Fibroblast of skin of right quadriceps (primary cell): Measurements from ENCODE around the gene SPNS2.

Source experiments
- DNase-seq: peaks from one replicate; pipeline ENCODE4 v3.0.0-alpha.2; 2013

SPNS2 gene

DNA sequence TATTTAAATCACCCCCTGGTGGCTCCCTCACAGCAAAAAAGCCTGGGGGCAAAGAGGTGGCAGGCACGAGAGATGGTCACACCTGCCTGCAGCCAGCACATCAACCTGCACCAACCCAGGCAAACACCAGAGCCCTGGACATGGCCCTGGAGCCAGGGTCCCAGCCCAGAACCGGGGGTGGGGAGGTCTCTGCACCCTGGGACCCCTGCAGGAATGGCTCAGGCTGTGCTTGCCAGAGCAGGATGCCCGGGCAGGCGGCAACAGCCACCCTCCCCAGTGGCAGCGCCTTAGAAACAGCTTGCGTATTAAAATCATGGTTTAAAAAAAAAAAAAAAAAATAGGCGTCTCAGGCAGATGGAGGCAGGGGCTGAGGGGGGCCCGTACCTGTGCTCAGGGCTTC is 40.3 kb downstream of the SPNS2 start:
- DNase-seq, result no peak

DNA sequence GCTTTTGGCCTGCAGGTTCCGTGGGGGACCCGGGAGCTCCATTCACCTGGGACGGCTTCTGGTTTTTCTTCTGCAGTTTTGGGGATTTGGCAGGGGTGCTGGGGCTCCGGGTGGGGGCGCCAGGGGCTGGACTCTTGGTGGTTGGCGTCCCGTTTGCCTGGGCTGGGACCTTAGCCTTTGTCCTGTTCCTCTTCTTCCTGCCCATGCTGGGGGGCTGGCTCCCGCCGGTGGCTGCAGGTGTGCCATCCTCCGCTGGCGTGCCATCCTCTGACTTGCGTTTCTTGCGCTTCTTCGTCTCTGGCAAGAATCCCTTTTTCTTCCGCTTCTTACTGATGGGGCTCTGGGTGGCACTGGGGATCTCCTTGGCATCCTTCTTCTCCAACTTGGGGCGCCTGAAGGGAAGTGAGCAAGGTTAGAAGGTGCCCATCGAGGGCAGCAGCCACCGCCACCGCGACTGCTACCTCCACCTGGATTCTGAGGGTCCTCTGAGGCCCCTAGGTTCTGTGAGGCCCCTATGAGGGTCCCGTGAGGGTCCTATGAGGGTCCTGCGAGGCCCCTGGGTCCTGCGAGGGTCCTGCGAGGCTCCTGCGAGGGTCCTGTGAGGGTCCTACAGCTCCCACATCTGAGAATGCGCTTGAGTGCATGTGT is 41.0 kb downstream of the SPNS2 start:
- no peak for DNase-seq

DNA sequence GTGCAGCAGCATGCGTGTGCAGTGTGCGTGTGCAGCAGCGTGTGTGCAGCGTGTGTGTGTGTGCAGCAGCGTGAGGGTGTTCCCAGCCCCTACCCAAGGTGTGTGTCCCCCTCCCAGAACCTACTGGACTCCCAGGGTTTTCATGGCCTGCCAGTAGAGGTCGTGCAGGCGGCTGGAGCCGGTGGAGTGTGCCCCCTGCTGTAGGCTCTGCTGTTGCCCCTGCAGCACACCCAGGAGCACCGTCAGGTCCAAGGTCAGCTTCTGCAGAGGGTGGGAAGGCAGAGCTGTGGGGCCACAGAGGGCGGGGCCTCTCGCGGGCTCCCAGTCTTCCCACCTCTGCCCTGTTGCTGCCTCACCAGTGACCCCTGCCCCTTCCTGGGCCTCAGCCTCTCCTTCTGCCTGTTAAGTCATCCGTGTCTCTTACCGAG is 41.6 kb downstream of the SPNS2 start:
- DNase-seq, result no peak

DNA sequence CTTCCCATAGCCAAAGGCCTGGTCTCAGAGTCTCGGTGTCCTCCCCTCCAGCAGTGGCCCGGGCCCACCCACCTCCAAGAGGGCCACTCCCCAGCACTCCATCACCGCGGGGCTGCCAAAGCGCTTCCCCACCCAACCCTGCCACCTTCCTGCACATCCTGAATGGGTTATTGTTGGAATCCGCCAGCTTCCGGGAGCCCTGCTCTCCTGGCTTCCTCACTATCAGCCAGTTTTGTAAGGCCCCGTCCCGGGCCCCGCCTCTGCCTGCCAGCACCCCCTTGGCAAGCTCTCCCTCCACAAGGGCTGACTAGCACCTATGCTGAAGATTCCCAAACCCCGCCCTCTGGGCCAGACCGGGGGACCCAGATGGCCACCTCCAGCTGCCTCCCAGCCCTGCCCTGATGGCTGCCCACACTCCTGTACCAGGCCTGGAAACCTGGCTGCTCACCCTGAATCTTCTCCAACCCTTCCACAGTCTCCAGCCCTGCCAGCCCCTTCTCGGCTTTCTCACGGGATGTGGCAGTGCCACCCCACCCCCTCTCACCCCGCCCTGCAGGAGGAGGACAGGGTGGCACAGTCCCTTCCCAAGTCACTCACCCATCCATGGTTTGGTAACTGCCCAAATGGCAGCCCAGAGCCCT is 42.1 kb downstream of the SPNS2 start:
- no peak for DNase-seq

DNA sequence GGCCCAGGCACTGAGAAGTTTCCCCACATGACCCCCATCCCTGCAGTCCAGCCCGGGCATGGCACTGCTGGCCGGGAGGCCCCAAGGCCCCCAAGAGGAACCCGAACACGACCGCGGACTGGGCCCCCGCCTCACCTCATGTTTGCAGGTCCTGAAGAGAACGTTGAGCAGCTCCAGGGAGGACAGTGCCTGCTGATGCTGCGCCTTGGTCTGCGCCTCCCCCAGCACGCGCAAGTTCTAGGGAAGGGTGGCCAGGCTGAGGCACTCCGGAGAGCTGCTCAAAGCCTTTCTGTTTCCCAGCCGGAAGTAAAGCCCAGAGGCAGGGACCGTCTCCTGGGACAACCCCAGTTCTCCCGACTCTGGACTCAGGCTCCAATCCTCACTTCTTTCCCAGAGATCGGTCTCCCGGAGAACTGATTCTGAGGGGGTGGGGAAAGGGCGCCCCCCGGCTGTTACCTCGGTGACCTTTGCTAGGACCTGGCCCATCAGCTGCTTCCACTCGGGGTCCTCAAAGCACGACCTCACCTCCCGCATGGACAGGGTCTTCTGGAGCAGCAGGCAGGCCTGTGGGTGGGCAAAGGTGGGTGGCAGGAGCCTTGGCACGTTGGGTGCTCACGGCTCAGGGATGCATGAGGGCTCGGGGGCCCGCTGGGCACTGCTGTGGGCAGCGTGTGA is 42.8 kb downstream of the SPNS2 start:
- DNase-seq, result no peak

DNA sequence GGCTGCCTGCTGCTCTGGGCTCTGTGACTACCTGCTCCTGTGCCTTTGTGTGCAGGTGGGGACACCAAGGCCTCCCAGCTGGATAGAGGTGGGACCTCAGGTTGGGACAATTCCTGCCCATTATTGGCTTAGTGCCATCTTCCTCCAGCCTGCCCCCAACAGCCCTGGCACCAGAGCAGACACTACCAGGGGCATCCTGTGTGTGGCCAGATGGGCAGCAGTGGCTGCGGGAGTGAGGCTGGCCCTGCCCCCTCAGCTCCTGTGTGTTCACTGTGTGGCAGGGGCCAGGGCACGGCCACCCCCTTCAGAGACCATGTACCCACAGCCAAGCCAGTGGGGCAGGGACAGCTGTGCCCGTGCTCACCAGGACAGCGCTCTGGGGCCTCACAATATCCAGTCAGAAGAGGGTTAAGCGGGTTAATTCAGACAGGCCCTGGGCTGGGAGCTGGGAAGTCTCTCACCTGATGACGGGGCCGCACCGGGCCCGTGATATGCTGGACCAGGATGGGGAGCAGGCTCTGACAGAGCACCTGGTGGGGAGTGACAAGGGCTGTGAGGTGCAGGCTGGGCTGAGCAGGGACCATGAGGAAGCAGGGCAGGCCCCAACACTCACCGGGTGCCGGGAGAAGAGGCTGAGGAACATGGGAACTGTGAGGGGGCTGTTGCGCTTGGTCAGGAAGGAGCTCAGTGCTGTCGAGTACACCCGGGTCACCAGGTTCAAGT is 43.5 kb downstream of the SPNS2 start:
- no peak for DNase-seq

DNA sequence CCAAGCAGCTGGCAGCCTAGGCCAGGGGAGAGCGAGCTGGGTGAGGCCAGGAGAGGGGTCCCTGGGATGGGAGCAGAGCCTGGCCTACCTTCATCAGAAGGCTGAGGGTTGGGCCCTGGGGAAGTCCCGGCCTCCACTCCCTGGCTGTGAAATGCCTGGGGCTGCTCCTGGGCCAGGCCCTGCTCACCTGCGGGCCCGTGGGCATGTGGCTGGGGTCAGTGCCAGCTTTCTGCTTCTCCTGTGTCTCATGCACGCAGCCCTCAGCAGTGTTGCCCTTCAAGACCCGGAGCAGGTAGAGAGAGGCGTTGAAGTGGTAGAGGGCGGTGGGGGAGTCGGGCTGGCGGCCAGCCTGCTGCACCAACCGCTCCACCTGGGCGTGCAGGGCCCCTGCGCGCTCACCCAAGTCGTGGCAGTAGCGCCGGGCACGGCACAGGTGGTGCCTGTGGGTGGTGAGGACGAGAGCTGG is 44.1 kb downstream of the SPNS2 start:
- DNase-seq, result no peak

DNA sequence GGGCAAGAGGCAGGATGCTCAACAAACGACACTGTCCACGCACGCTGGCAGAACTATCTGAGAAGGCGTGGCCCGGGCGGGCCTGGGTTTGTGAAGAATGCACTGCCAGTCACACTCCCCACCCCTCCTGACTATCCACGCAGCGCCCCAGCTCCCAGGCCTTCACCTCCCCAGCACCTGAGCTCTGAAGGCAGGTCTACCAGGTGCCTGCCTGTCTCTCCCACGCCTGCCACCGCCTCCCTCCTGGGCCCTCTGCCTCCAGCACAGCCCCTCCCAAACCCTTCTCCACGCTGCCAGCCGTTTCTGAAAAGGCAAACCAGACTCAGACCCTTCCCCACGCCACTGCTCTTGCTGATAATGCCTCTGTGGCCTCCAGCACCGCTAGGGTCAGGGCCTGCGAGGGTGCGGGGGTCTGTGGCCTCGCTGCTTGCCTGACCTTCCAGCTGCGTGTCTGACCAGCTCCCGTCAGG is 44.9 kb downstream of the SPNS2 start:
- DNase-seq, result no peak

DNA sequence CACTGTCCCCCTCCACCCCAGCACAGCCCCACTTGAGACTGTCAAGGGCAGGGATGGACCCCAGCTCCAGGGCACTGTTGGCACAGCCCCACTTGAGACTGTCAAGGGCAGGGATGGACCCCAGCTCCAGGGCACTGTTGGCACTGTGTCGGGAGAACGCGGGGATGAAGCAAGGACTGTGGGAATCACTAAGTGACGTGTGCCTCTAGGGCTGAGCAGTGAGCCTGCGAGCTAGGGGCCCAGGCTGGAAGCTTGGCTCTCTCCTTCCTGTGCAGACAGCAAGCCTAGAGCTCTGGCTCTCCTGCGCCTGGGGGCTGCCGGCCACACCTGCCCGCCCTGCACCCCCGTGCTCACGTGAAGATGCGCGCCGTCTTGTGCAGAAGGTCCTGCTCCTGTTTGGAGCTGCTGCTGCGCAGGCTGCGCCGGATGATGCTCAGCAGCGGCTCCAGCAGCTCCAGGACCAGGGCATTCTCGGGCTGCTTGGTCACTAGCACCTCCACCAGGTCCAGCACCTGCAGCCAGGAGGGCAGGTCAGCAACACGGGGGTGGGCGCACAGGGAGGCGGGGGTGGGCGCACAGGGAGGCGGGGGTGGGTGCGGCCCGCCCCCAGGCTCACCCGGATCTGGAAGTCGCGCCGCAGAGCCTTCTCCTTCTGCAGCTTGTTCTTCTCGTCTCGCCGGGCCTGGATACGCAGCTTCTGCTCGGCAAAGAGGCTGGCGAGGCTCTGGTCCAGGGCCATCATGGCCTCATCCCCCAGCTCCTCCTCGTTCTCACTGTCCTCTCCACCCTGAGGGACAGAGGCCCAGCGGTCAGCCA is 45.7 kb downstream of the SPNS2 start:
- DNase-seq, result no peak

DNA sequence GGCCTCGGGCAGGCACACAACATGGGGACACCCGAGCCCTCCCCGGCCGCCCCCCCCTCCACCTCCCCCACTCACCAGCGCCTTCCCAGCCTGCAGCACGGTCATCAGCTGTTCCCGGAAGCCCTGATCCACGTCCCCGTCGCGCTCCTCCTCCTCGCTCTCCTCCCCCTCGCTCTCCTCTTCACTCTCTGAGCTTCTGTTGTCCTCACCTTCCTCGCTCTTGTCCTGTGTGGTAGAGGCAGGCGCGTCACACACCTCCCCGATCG is 46.2 kb downstream of the SPNS2 start:
- no peak for DNase-seq

DNA sequence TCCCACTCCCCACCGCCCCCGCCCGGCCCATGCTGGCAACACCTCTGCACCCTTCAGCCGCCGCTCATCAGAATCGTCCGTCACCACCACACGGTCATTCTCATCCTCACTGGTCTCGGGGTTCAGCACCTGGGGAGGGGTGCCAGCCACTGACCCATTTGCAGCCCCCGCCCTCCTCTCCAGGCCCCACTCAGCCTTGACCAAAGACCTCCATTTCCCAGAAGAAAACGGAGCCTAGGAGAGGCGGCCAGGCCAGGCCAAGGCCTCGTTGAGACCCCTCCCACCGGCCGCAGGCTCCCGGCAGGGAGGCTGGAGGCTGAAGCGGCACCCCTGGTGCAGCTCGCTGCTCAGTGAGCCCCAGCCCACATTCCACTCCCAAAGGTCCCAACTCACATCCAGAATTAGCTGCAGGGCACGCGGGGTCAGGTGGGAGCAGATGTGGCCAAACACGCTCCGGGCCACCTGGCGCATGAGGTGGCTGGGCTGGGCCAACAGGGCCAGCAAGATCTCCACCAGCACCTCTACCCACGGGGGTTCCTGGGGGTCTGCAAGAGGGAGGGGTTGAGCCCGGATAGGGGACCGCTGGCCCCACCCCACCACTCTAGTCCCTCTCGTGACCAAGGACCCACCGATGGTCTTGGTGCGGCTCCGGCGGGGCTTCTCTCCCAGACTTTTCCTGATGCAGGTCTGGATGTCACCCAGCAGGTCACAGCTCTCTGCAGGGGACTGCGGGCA is 46.7 kb downstream of the SPNS2 start:
- no peak for DNase-seq

DNA sequence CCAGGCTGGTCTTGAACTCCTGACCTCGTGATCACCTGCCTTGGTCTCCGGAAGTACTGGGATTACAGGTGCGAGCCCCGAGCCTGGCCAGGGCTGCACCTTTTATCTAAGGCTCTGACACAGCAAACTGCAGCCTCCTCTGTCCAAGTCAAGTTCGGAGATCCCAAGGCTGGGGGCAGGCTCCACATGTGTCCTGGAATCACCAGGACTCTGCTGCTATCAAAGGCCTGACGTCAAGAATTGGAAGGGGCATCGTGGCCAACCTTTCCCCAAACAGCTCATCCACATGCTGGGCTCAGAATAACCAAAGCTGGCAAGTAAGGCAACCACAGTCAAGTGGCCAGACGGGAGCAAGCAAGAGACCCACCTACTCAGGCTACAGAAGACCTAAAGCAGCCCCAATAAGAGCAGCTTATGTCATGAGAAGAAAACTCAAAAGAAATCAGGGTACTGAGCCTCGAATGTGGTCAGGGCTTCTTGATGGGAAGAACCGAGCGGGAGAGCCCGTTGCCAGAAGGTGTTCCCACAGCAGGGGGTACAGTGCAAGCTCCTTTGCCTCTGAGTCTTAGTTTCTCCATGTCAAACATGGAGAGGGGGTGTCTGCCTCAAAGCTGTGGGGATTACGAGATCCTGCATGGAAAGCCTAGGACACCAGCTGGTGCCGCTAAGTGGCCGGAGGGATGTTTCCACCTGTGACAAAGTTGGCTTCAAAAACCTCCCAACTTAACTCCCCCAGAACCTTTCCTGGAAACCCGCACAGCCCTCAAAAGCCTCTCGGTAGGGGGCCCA is 48.6 kb downstream of the SPNS2 start:
- no peak for DNase-seq

DNA sequence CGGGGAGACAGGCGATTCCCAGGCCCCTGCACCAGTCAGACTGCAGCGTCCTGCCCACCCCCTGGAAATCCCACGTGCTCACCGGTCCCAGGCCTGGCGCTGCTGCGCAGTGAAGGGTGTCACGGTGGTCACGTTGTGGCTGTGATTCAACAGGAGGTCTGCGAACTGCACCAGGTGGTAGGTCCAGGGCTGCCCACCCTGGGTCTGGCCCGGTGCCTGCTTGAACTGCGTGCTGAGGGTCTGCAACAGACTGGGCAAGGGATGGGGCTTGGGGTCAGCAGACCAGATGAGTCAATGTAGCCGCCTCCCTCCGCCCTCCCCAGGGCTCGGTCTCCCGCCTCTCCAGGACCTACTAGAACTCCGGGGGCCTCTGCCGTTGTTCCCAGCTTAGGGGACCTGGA is 49.4 kb downstream of the SPNS2 start:
- no peak for DNase-seq

DNA sequence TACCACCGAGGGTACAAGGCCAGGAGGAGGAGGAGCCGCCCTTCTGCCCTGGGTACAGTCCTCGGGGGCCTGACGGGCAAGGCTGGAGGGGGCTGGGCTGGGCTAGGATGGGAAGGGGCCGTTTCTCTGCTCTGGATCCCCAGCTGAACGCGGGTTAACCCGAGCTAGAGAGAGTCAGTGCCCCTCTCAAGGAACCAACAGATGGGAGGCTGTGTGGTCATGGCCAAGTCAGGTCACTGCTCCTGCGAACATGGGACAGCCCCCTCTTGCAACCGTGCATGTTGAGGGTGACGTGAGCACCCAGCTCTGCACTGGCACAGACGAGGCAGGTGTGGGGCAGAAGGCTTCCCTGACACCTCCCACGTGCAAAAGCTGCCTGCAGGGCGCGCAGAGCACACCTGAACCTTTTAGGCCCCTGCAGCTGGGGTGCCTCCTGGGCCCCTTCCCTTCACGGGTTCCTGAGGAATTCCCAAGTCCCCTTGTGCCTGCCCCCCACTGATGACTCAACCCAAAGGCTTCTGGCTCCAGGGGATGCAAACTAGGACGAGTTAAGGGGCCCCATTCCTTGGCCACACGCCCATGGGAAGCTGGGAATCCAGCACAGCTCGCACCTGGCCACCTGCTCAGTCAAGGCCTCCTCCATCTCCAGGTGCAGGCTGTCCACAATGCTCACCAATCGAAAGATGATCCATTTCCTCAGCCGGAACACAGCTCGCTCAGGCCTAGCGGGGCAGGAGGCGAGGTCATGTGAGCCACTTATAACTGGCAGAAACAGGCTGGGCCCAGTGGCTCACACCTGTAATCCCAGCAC is 50.2 kb downstream of the SPNS2 start:
- DNase-seq, result peak; percentile 33

DNA sequence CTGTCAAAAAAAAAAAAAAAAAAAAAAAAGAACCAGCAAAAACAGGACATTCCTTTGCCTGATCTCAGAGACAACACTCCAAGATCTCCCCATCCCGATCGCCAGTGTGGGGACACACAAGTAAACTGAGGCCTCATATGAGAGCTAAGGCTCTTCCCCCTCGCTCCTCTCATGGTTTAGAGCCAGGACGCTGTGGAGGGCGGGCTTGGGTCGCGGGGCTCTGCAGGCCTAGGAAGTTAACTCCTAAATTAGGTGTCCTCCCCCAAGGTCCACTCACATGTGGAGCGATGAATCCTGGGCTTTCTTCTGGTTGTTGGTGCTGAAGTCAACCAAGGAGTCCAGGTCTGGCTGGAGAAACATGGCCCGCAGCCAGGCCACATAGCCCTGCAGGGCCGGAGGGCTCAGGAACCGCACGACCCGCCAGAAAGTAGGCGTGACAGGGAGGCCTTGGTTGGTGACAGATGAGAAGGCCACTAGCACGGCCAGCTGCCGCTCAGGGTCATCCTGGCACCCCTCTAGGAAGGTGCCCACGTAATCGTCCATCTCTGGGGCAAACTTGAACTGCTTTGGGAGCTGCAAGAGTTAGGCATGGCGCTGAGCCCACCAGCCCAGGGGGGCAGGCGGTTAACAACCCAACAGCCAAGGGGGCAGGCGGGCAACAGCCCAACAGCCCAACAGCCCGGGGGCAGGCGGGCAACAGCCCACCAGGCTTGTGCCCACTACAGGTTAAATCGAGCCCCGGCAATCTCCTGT is 51.3 kb downstream of the SPNS2 start:
- DNase-seq, result no peak

DNA sequence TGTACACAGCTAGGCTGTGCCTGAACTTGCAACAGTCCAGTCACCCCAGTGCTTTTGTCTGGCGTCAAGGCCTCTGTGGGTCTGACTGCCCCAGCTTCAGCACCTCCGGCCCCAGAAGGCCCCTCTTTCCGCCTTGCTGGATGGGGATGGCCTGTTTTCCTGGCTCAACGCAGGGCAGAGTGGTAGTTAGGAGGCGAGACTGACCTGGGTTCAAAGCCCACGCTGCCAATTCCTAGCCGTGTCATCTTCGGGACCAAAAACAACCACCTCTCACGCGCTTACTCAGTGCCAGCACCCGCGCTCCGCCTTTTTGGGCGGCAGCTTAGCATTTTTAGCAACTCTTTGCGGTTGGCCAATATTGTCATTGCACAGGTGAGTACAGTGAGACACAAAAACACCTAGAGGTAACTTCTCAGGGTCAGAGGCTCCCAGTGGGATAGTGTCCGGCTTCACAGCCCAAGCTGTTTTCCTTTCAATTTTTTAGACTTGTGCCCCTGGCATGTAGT is 51.9 kb downstream of the SPNS2 start:
- DNase-seq, result no peak

DNA sequence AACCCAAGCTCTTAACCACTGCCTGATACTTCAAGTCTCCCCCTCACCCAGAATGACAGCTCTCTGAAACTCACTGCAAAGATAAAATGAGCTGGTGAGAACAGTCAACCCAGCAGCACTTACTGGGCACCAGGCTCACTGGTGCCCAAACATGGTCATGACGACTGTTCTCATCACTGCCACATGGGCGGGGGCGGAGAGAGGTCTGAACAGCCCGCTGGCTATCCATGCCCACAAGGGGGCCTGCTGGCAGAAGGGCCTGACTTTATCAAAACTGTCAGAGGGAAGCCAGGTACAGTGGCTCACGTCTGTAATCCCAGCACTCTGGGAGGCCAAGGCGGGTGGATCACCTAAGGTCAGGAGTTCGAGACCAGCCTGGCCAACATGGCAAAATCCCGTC is 52.5 kb downstream of the SPNS2 start:
- DNase-seq, result no peak

DNA sequence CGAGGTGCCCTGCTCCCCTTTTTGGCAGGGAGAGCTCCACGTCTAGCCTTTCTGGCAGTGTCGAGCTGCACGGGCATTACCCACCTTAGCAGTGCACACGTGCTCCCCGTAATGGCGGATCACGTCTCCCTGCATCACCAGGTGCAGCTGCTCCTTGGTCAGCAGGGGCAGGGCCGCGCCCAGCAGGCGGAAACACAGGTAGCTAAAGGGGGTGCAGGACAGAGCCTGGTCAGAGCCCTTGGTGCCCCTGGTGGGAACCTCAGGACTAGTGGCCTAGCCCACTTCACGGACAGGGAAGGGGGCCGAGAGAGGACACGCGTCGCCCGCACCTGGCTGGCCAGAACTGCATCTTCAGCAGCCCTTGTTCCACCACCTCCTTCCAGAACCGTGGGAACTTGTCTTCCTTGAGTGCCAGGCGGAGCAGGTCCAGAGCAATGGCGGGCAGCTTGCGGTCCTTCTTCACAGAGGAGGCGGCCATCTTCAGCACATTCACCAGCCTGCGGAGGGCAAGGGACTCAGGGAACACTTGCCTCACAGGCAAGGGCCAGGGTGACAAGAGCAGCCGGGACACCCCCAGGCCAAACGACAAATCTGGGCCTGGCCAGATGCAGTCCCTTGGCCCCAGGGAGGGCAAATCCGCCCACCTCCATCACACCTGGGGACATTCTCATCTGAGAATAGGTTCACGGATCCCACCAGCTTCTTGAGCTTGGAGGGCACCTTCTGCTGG is 53.3 kb downstream of the SPNS2 start:
- DNase-seq, result no peak

DNA sequence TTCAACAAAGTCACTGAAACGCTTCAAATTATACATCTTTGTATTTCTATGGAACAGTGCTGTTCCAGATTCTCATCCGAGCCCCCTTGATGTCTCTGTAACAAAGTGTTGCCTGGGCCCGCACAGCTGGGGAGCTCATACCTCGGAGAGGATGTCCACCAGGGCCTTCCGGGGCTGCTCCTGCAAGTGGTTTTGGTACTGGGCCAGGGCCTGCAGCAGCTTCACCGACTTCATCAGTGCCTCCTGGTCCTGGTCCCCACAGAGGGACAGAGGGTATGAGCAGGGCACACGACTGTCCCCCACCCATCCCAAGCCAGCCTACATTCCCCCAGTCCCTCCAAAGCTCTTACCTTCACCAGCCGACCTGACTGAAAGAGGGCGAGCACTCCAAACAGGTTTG is 55.0 kb downstream of the SPNS2 start:
- no peak for DNase-seq
